IMR-90 (cell line): ENCODE measurements around the gene SHLD3. TPM values are rescaled to one million over a fixed set of nuclear protein-coding genes. Genes with fewer than 3 reads are reported as not detected.
"Not testable (repeated sequence)": the region's sequence is repeated elsewhere in the genome, so short reads cannot be mapped to it uniquely, and the experiment has no call there.

Experiments
- ATAC-seq: fragments of 200-7000 bp; cut with Tn5 transposase; 2 replicates; pipeline ENCODE4 v1.9.1; 2020; ENCODE audit warnings: low read depth, mild to moderate bottlenecking, moderate library complexity
- BruUV-seq: library from RNA; stranded (reverse); fragments of 400-500 nt; replicated peaks from 2 replicates; lab custom pipeline; 2021; lab: Mats Ljungman, UMichigan
- CTCF ChIA-PET: fragments of 300-600 bp; formaldehyde crosslinking; extraction: SDS; loops from one replicate; lab custom pipeline; 2021; ENCODE audit warnings: antibody characterized with exemption; lab: Yijun Ruan, JAX
- POLR2A ChIA-PET: fragments of 300-600 bp; sonication (Branson Sonifier 250); formaldehyde crosslinking; loops from one replicate; lab custom pipeline; 2022; ENCODE audit warnings: antibody characterized with exemption; ENCODE audit not compliant: unreplicated experiment; lab: Charles Lee
- DNase-seq: peaks from one replicate; pipeline ENCODE4 v3.0.0; 2013
- H2AFZ ChIP-seq: replicated peaks from 2 replicates; pipeline ENCODE3; 2013; ENCODE audit warnings: low read length, mild to moderate bottlenecking; ENCODE audit not compliant: poor library complexity
- H2AK5ac ChIP-seq: 2 replicates; pipeline ENCODE4 v1.6.1; 2013; ENCODE audit warnings: low read depth, low read length, inconsistent platforms
- H2AK9ac ChIP-seq: replicated peaks from 2 replicates; pipeline ENCODE3; 2013; ENCODE audit warnings: mild to moderate bottlenecking, low read depth, low read length, moderate library complexity; ENCODE audit not compliant: poor library complexity
- H2BK120ac ChIP-seq: 2 replicates; pipeline ENCODE4 v1.6.1; 2013; ENCODE audit warnings: low read depth, low read length, inconsistent platforms
- H2BK15ac ChIP-seq: 3 replicates; pipeline ENCODE4 v1.6.1; 2013; ENCODE audit warnings: low read depth, low read length, inconsistent platforms
- H2BK20ac ChIP-seq: 2 replicates; pipeline ENCODE4 v1.6.1; 2013; ENCODE audit warnings: low read depth, mild to moderate bottlenecking, inconsistent platforms, low read length, moderate library complexity
- H2BK5ac ChIP-seq: 2 replicates; pipeline ENCODE4 v1.6.1; 2013; ENCODE audit warnings: mild to moderate bottlenecking, low read depth, low read length, inconsistent platforms; ENCODE audit not compliant: poor library complexity, severe bottlenecking
- H3K14ac ChIP-seq: replicated peaks from 2 replicates; pipeline ENCODE4 v1.6.1; 2013; ENCODE audit warnings: low read depth, low read length, inconsistent platforms
- H3K18ac ChIP-seq: 2 replicates; pipeline ENCODE4 v1.6.1; 2013; ENCODE audit warnings: low read depth, low read length, control low read depth
- H3K23ac ChIP-seq: 2 replicates; pipeline ENCODE4 v1.6.1; 2013; ENCODE audit warnings: low read depth, low read length, inconsistent platforms
- H3K27ac ChIP-seq: 2 replicates; pipeline ENCODE4 v1.5.1; 2013; ENCODE audit warnings: mild to moderate bottlenecking, control low read depth, low read length; ENCODE audit not compliant: insufficient read depth
- H3K27me3 ChIP-seq: 2 replicates; pipeline ENCODE4 v1.6.1; 2013; ENCODE audit warnings: low read length; ENCODE audit not compliant: control insufficient read depth, insufficient read depth
- H3K36me3 ChIP-seq: 2 replicates; pipeline ENCODE4 v1.6.1; 2013; ENCODE audit warnings: low read length, mixed read lengths; ENCODE audit not compliant: control insufficient read depth, insufficient read depth
- H3K4ac ChIP-seq: 2 replicates; pipeline ENCODE4 v1.6.1; 2013; ENCODE audit warnings: low read depth, low read length, inconsistent platforms
- H3K4me1 ChIP-seq: 2 replicates; pipeline ENCODE4 v1.6.1; 2013; ENCODE audit warnings: low read length, mixed read lengths; ENCODE audit not compliant: control insufficient read depth, insufficient read depth
- H3K4me2 ChIP-seq: 2 replicates; pipeline ENCODE4 v1.6.1; 2013; ENCODE audit warnings: low read depth, mild to moderate bottlenecking, control low read depth, low read length, moderate library complexity
- H3K4me3 ChIP-seq: 2 replicates; pipeline ENCODE4 v1.5.1; 2013; ENCODE audit warnings: low read depth, mild to moderate bottlenecking, control low read depth, low read length, moderate library complexity; ENCODE audit not compliant: insufficient read depth
- H3K56ac ChIP-seq: 2 replicates; pipeline ENCODE4 v1.6.1; 2013; ENCODE audit warnings: low read length, inconsistent platforms; ENCODE audit not compliant: insufficient read depth; ENCODE audit errors: extremely low read depth
- H3K79me1 ChIP-seq, 2 experiments: 2 replicates each; pipeline ENCODE4 v1.6.1; 2013; ENCODE audit warnings: low read length in 2 of 2, inconsistent platforms in 1 of 2, low read depth in 1 of 2
- H3K9ac ChIP-seq: 2 replicates; pipeline ENCODE4 v1.6.1; 2013; ENCODE audit warnings: low read depth, low read length, control low read depth
- H3K9me1 ChIP-seq: 2 replicates; pipeline ENCODE4 v1.6.1; 2013; ENCODE audit warnings: low read length, inconsistent platforms; ENCODE audit not compliant: insufficient read depth
- H3K9me3 ChIP-seq: 2 replicates; pipeline ENCODE4 v1.6.1; 2013; ENCODE audit warnings: low read length; ENCODE audit not compliant: control insufficient read depth, insufficient read depth
- H4K20me1 ChIP-seq: 2 replicates; pipeline ENCODE4 v1.6.1; 2013; ENCODE audit warnings: low read length, inconsistent platforms; ENCODE audit not compliant: insufficient read depth
- H4K5ac ChIP-seq: 2 replicates; pipeline ENCODE4 v1.6.1; 2013; ENCODE audit warnings: mild to moderate bottlenecking, low read depth, low read length, control low read depth
- H4K8ac ChIP-seq, 2 experiments: 2 replicates each; pipeline ENCODE4 v1.6.1; 2013; ENCODE audit warnings: low read depth in 2 of 2, low read length in 2 of 2, control low read depth in 1 of 2, inconsistent platforms in 1 of 2
- H4K91ac ChIP-seq: 2 replicates; pipeline ENCODE4 v1.6.1; 2013; ENCODE audit warnings: low read depth, low read length, inconsistent platforms; ENCODE audit not compliant: insufficient read depth
- BHLHE40 ChIP-seq: fragments of 150-350 bp; IDR thresholded peaks from 2 replicates; pipeline ENCODE4 v1.6.1; 2016; ENCODE audit warnings: mild to moderate bottlenecking, low read depth, low read length
- CHD1 ChIP-seq: IDR thresholded peaks from 2 replicates; pipeline ENCODE4 v1.6.1; 2012; ENCODE audit warnings: low read depth, low read length, improper control_type of control experiment
- FOS ChIP-seq: fragments of 150-350 bp; IDR thresholded peaks from 2 replicates; pipeline ENCODE4 v1.6.1; 2016; ENCODE audit warnings: low read depth, low read length
- MXI1 ChIP-seq: IDR thresholded peaks from 2 replicates; pipeline ENCODE4 v1.6.1; 2012; ENCODE audit warnings: low read depth, mild to moderate bottlenecking, low read length, moderate library complexity, borderline replicate concordance
- NFE2L2 ChIP-seq: fragments of 150-350 bp; IDR thresholded peaks from 2 replicates; pipeline ENCODE4 v1.6.1; 2016; ENCODE audit warnings: low read depth, mild to moderate bottlenecking, low read length
- POLR2A ChIP-seq: IDR thresholded peaks from 2 replicates; pipeline ENCODE4 v1.6.1; 2012; ENCODE audit warnings: mild to moderate bottlenecking, low read depth, low read length
- RFX5 ChIP-seq: IDR thresholded peaks from 2 replicates; pipeline ENCODE4 v1.8.0; 2012; ENCODE audit warnings: low read depth, mild to moderate bottlenecking, low read length, moderate library complexity
- WGBS, 2 experiments: methylation state at CpG; one replicate each; pipeline versions ENCODE4 v1.1.5 to v1.1.7; 2013; ENCODE audit warnings: missing lambda C conversion rate in 2 of 2; ENCODE audit not compliant: insufficient read length in 1 of 2; ENCODE audit errors: extremely low coverage in 2 of 2; 5-methylcytosine and 5-hydroxymethylcytosine counted together
- dilution Hi-C: fragments of 300-500 bp; cut with HindIII; formaldehyde crosslinking; loops from one replicate; pipeline ENCODE4 v1.14.3; 2018; ENCODE audit warnings: low sequenced_read_pairs; ENCODE audit not compliant: unreplicated experiment
- in situ Hi-C: fragments of 300-500 bp; cut with MboI; formaldehyde crosslinking; loops from 3 replicates; pipeline ENCODE4 v1.14.3; 2019; ENCODE audit warnings: low sequenced_read_pairs, inconsistent platforms, mixed read lengths
- intact Hi-C: fragments of 100-400 bp; cut with micrococcal nuclease; formaldehyde crosslinking; loops from 2 replicates; pipeline ENCODE4 v1.10.0; 2022
- polyA plus RNA-seq, 3 experiments: library from polyadenylated mRNA; depleted of rRNA; stranded (reverse); fragments of >200 nt; gene quantifications; 2 replicates each; pipeline ENCODE4 v1.2.3, GENCODE V29; 2012; ENCODE audit warnings: low replicate concordance in 1 of 3
- total RNA-seq: library from RNA; depleted of rRNA; stranded (reverse); fragments of >200 nt; gene quantifications from 2 replicates; pipeline ENCODE4 v1.2.3, GENCODE V29; 2012
- TF ChIP-seq, protein P1 (sequence below): conservative IDR thresholded peaks from 2 replicates; pipeline ENCODE4 v1.5.1; 2012; ENCODE audit warnings: mild to moderate bottlenecking, low read depth, low read length, improper control_type of control experiment

SHLD3 gene
- total and polyA plus RNA-seq, 2 of the 4 experiments (the other 2 are of a cell fraction), result 1.7 to 2.5 TPM

GRCh38 chr5:65588694-65589093, 36.1 kb upstream of the SHLD3 start:
- no peaks in the 10 kb centered on the region; the same call in 1 of the 2 replicates for H4K20me1 ChIP-seq

DNA sequence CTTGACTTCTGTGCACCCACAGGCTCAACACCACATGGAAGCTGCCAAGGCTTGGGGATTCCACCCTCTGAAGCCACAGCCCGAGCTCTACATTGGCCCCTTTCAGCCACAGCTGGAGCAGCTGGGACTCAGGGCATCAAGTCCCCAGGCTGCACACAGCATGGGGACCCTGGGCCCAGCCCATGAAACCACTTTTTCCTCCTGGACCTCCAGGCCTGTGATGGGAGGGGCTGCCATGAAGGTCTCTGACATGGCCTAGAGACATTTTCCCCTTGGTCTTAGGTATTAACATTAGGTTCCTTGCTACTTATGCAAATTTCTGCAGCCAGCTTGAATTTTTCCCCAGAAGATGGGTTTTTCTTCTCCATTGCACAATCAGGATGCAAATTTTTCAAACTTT, 23.1 kb upstream of the SHLD3 start:
- H4K5ac ChIP-seq, in situ Hi-C loops, POLR2A ChIA-PET, dilution Hi-C loops, H3K56ac ChIP-seq, H3K23ac ChIP-seq, H3K9me3 ChIP-seq, H3K27ac ChIP-seq, H3K14ac ChIP-seq, BruUV-seq, H4K91ac ChIP-seq, DNase-seq, H2AK5ac ChIP-seq, H3K79me1 ChIP-seq, H2BK120ac ChIP-seq, H2BK20ac ChIP-seq, H3K4me3 ChIP-seq, H2AFZ ChIP-seq, H3K4me1 ChIP-seq, H3K9ac ChIP-seq, H3K4ac ChIP-seq, ATAC-seq, H3K9me1 ChIP-seq, H3K18ac ChIP-seq, H2AK9ac ChIP-seq, H4K20me1 ChIP-seq, H2BK15ac ChIP-seq, H4K8ac ChIP-seq, H2BK5ac ChIP-seq, H3K4me2 ChIP-seq, CTCF ChIA-PET, H3K27me3 ChIP-seq: not testable (repeated sequence)
- WGBS, 2 experiments, result no CpG with 5 or more reads among the region's 1 CpG
- intact Hi-C loops, result loop anchor here (1.0 kb wide), 1 partner anchor 9 kb away; no protein-coding TSS in a partner anchor
- H3K36me3 ChIP-seq, result peaks cover 23% of the 10 kb centered on the region

More at GRCh38 chr5:65588694-65589093, 36.1 kb upstream of the SHLD3 start:
- Histone ChIP-seq H2BK20ac (no peak overlapping the region), H3K4me3 (no peak overlapping the region), H3K9me3 (no peaks in the 10 kb centered on the region), H3K4ac (no peak overlapping the region), H3K23ac (no peak overlapping the region), H4K5ac (no peak overlapping the region), H3K79me1 (0 out of 4 replicates have a peak, but pooled peaks cover 0 to 2% of the 10 kb centered on the region in 2 experiments), H2BK5ac (no peak overlapping the region), H2BK15ac (no peak overlapping the region), H2AK5ac (no peak overlapping the region), H3K9me1 (no peaks in the 10 kb centered on the region), H3K9ac (no peak overlapping the region), H3K56ac (no peak overlapping the region), H3K4me2 (no peak overlapping the region), H3K27me3 (no peaks in the 10 kb centered on the region), H4K8ac (no peak overlapping the region), H3K4me1 (no peaks in the 10 kb centered on the region), H3K14ac (no peak overlapping the region), H2AK9ac (no peak overlapping the region), H4K91ac (no peak overlapping the region), H3K36me3 (peaks cover 27% of the 10 kb centered on the region), H3K27ac (no peak overlapping the region), H3K18ac (no peak overlapping the region), H2AFZ (no peak overlapping the region), H2BK120ac (no peak overlapping the region)
- no CpG with 5 or more reads among the region's 2 CpGs for WGBS, 2 experiments
- DNase-seq (no peak), ATAC-seq (no peak)
- no TSS peak for BruUV-seq
- CTCF ChIA-PET, result no interaction called here
- dilution Hi-C loops, result no loop called here
- in situ Hi-C loops, result no loop called here
- intact Hi-C loops, result no loop called here
- no peak for TF ChIP-seq BHLHE40
- TF ChIP-seq NFE2L2, result no peak
- no peak for TF ChIP-seq FOS
- TF ChIP-seq, protein P1, sequence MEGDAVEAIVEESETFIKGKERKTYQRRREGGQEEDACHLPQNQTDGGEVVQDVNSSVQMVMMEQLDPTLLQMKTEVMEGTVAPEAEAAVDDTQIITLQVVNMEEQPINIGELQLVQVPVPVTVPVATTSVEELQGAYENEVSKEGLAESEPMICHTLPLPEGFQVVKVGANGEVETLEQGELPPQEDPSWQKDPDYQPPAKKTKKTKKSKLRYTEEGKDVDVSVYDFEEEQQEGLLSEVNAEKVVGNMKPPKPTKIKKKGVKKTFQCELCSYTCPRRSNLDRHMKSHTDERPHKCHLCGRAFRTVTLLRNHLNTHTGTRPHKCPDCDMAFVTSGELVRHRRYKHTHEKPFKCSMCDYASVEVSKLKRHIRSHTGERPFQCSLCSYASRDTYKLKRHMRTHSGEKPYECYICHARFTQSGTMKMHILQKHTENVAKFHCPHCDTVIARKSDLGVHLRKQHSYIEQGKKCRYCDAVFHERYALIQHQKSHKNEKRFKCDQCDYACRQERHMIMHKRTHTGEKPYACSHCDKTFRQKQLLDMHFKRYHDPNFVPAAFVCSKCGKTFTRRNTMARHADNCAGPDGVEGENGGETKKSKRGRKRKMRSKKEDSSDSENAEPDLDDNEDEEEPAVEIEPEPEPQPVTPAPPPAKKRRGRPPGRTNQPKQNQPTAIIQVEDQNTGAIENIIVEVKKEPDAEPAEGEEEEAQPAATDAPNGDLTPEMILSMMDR, result peak; percentile 21; the same call in 1 of the 2 replicates
- no peak for TF ChIP-seq CHD1
- no peak for TF ChIP-seq POLR2A
- no peak for TF ChIP-seq RFX5
- no peak for TF ChIP-seq MXI1
- POLR2A ChIA-PET, result no interaction called here
